HepG2 (cell line): ENCODE results near the gene RPL31. TPM values are rescaled to one million over a fixed set of nuclear protein-coding genes. Genes with fewer than 3 reads are reported as not detected.

ENCODE experiments used
- ADNP ChIP-seq: sonication (generic); formaldehyde crosslinking; IDR thresholded peaks from 2 replicates; pipeline ENCODE4 v1.4.0; 2020; ENCODE audit warnings: missing genetic modification reagents
- CREB1 ChIP-seq, 2 experiments: fragments of 450-650 bp in 1 of 2; IDR thresholded peaks; 2 replicates each; pipeline ENCODE4 v1.6.1; 2016 to 2017; ENCODE audit warnings: control low read depth in 1 of 2, mild to moderate bottlenecking in 1 of 2, missing compliant biosample characterization in 1 of 2, missing genetic modification characterization in 1 of 2
- HNF1A ChIP-seq, 2 experiments: sonication (generic) in 1 of 2; formaldehyde crosslinking in 1 of 2; IDR thresholded peaks; 2 replicates each; pipeline versions ENCODE4 v1.4.0 to v1.6.1; 2016 to 2020; ENCODE audit warnings: borderline replicate concordance in 1 of 2, low read depth in 1 of 2, mild to moderate bottlenecking in 1 of 2, missing genetic modification reagents in 1 of 2
- KAT2B ChIP-seq: fragments of 150-350 bp; IDR thresholded peaks from 2 replicates; pipeline ENCODE4 v1.6.1; 2014; ENCODE audit warnings: low read depth, low read length, borderline replicate concordance
- KLF13 ChIP-seq: sonication (generic); formaldehyde crosslinking; IDR thresholded peaks from 2 replicates; pipeline ENCODE4 v1.4.0; 2020; ENCODE audit warnings: mild to moderate bottlenecking, missing genetic modification reagents
- PAWR ChIP-seq: sonication (generic); formaldehyde crosslinking; IDR thresholded peaks from 2 replicates; pipeline ENCODE4 v1.4.0; 2020; ENCODE audit warnings: missing genetic modification reagents, mild to moderate bottlenecking, borderline replicate concordance
- PHF5A ChIP-seq: IDR thresholded peaks from one replicate; pipeline ENCODE4 v1.6.1; 2018; ENCODE audit warnings: low read depth, missing genetic modification reagents; ENCODE audit not compliant: unreplicated experiment
- RBM39 ChIP-seq: fragments of 200-400 bp; formaldehyde crosslinking; IDR thresholded peaks from one replicate; pipeline ENCODE4 v1.6.1; 2018; ENCODE audit warnings: antibody characterized with exemption, mild to moderate bottlenecking, low read depth, low read length; ENCODE audit not compliant: poor library complexity, severe bottlenecking
- RERE ChIP-seq: IDR thresholded peaks from 2 replicates; pipeline ENCODE4 v1.6.1; 2016; ENCODE audit warnings: low read depth, missing genetic modification reagents, missing compliant biosample characterization
- ZHX2 ChIP-seq, 2 experiments: sonication (generic) in 1 of 2; formaldehyde crosslinking in 1 of 2; IDR thresholded peaks; 2 replicates each; pipeline versions ENCODE4 v1.6.1 to v1.9.0; 2014 to 2022; ENCODE audit warnings: antibody characterized with exemption in 1 of 2, borderline replicate concordance in 1 of 2, inconsistent platforms in 1 of 2, low read depth in 1 of 2, missing genetic modification reagents in 1 of 2
- ZNF234 ChIP-seq: sonication (generic); formaldehyde crosslinking; conservative IDR thresholded peaks from 2 replicates; pipeline ENCODE4 v1.5.1; 2020; ENCODE audit warnings: mild to moderate bottlenecking, missing genetic modification reagents
- ZNF510 ChIP-seq: sonication (generic); formaldehyde crosslinking; IDR thresholded peaks from 2 replicates; pipeline ENCODE4 v1.4.0; 2020; ENCODE audit warnings: low read depth, mild to moderate bottlenecking, missing genetic modification reagents
- polyA plus RNA-seq, 8 experiments: library from polyadenylated mRNA; depleted of rRNA in 3 of 8; stranded (reverse) in 7 of 8; unstranded in 1 of 8; fragments of >200 nt; fragmentation: Illumina TruSeq in 4 of 8; extraction: Trizol in 4 of 8; gene quantifications; 2 replicates each; pipeline versions ENCODE4 v1.2.1 to v1.2.3, GENCODE V29; 2011 to 2016; ENCODE audit warnings: low read depth in 4 of 8, missing spikeins in 1 of 8, mixed read lengths in 1 of 8; ENCODE audit not compliant: insufficient read depth in 1 of 8
- total RNA-seq, 5 experiments: library from RNA; depleted of rRNA; stranded (reverse); fragments of >200 nt; fragmentation: Illumina TruSeq; extraction: Trizol; gene quantifications; 2 replicates each; pipeline ENCODE4 v1.2.3, GENCODE V29; 2016; ENCODE audit warnings: low read depth in 1 of 5

RPL31 gene
- total and polyA plus RNA-seq, 2 of the 13 experiments (the other 11 are each of a cell fraction or from before 2014, with no cell fraction given) = 3,331 to 3,582 TPM

GRCh38 chr2:100984892-100985307 lies 17.2 kb upstream of the RPL31 start (continued):
- TF ChIP-seq HNF1A (IDR thresholded peaks at IDR 0.05; ENCODE audit: low read depth) (no peak), HNF1A (CRISPR knock-in tag; IDR thresholded peaks at IDR 0.05; ENCODE audit: borderline replicate concordance) (no peak), PHF5A (CRISPR knock-in tag) (peak; percentile 55), ZHX2 (IDR thresholded peaks at IDR 0.05; ENCODE audit: low read depth) (no peak), ZHX2 (CRISPR knock-in tag; IDR thresholded peaks at IDR 0.05; ENCODE audit: borderline replicate concordance) (no peak), ADNP (CRISPR knock-in tag) (no peak), CREB1 (IDR thresholded peaks at IDR 0.05) (no peak), CREB1 (CRISPR knock-in tag; IDR thresholded peaks at IDR 0.05) (no peak), KAT2B (no peak), RBM39 (no peak), KLF13 (no peak), ZNF234 (CRISPR knock-in tag) (no peak), RERE (CRISPR knock-in tag) (no peak), PAWR (CRISPR knock-in tag) (no peak), ZNF510 (CRISPR knock-in tag) (no peak)
